ENCODE results near the gene PLEKHG4B.

GRCh38 chr5:198516-199196 lies 106.7 kb downstream of the PLEKHG4B start:
- TF ChIP-seq USF1 (IDR thresholded peaks at IDR 0.05) = no peak
- TF ChIP-seq EGR1 (IDR thresholded peaks at IDR 0.05) = no peak
- TF ChIP-seq MAX (IDR thresholded peaks at IDR 0.05) = no peak
- TF ChIP-seq YY1 (IDR thresholded peaks at IDR 0.05; ENCODE audit: low read depth) = no peak
- no peak for TF ChIP-seq CEBPB (IDR thresholded peaks at IDR 0.05)
- no peak for TF ChIP-seq NFIC (IDR thresholded peaks at IDR 0.05)
- TF ChIP-seq CREB1 (IDR thresholded peaks at IDR 0.05; ENCODE audit: low read depth) = no peak

Measured in Ishikawa (cell line).